GM23338 (cell line): ENCODE data around the gene SLC10A3. TPM values are rescaled to one million over a fixed set of nuclear protein-coding genes. Genes with fewer than 3 reads are reported as not detected.

Experiments used
- ATAC-seq: fragments of 200-7000 bp; cut with Tn5 transposase; 3 replicates; pipeline ENCODE4 v1.9.1; 2020
- DNase-seq: peaks from one replicate; pipeline ENCODE4 v3.0.0-alpha.2; 2015; ENCODE audit warnings: low spot score
- H2AFZ ChIP-seq: fragments of 200-600 bp; sonication (generic); 2 replicates; pipeline ENCODE4 v1.8.0; 2016; ENCODE audit warnings: antibody characterized with exemption, mild to moderate bottlenecking, moderate library complexity
- H3F3A ChIP-seq: fragments of 200-600 bp; sonication (generic); replicated peaks from 2 replicates; pipeline ENCODE4 v1.8.0; 2017; ENCODE audit warnings: antibody characterized with exemption, mixed run types, low read depth
- H3K27ac ChIP-seq: fragments of 200-600 bp; sonication (generic); 2 replicates; pipeline ENCODE4 v1.6.1; 2016; ENCODE audit warnings: low read depth
- H3K27me3 ChIP-seq: fragments of 200-600 bp; sonication (generic); 2 replicates; pipeline ENCODE4 v1.8.0; 2016; ENCODE audit warnings: mild to moderate bottlenecking, mixed run types, moderate library complexity; ENCODE audit not compliant: insufficient read depth
- H3K36me3 ChIP-seq: fragments of 200-600 bp; sonication (generic); 2 replicates; pipeline ENCODE4 v1.8.0; 2016; ENCODE audit warnings: mild to moderate bottlenecking; ENCODE audit not compliant: insufficient read depth
- H3K4me1 ChIP-seq: fragments of 200-600 bp; sonication (generic); 2 replicates; pipeline ENCODE4 v1.8.0; 2016; ENCODE audit warnings: mild to moderate bottlenecking, moderate library complexity; ENCODE audit not compliant: insufficient read depth
- H3K4me2 ChIP-seq: fragments of 200-600 bp; sonication (generic); 2 replicates; pipeline ENCODE4 v1.7.1; 2017; ENCODE audit warnings: mixed run types
- H3K4me3 ChIP-seq: fragments of 200-600 bp; sonication (generic); 2 replicates; pipeline ENCODE4 v1.6.1; 2016; ENCODE audit warnings: mixed run types
- H3K79me2 ChIP-seq: fragments of 200-600 bp; sonication (generic); replicated peaks from 2 replicates; pipeline ENCODE4 v1.8.0; 2017; ENCODE audit warnings: mild to moderate bottlenecking; ENCODE audit not compliant: insufficient read depth
- H3K9me2 ChIP-seq: fragments of 200-600 bp; sonication (generic); 2 replicates; pipeline ENCODE4 v1.8.0; 2017; ENCODE audit not compliant: insufficient read depth
- H4K20me1 ChIP-seq: fragments of 200-600 bp; sonication (generic); replicated peaks from 2 replicates; pipeline ENCODE4 v1.8.0; 2017; ENCODE audit warnings: mild to moderate bottlenecking; ENCODE audit not compliant: insufficient read depth
- H3K27ac Mint-ChIP-seq: 2 replicates; pipeline ENCODE4 v1.8.0; 2020; ENCODE audit warnings: inconsistent platforms, mild to moderate bottlenecking, moderate library complexity, mixed read lengths
- H3K27me3 Mint-ChIP-seq: 3 replicates; pipeline ENCODE4 v1.8.0; 2022; ENCODE audit warnings: low read depth, mild to moderate bottlenecking, moderate library complexity, mixed read lengths, inconsistent platforms; ENCODE audit not compliant: insufficient read depth, poor library complexity
- H3K36me3 Mint-ChIP-seq: 3 replicates; pipeline ENCODE4 v1.8.0; 2021; ENCODE audit warnings: low read depth, mild to moderate bottlenecking, inconsistent platforms, moderate library complexity, mixed read lengths
- H3K4me1 Mint-ChIP-seq: 3 replicates; pipeline ENCODE4 v1.8.0; 2020; ENCODE audit warnings: mild to moderate bottlenecking, inconsistent platforms, mixed read lengths
- H3K4me3 Mint-ChIP-seq: 3 replicates; pipeline ENCODE4 v1.8.0; 2021; ENCODE audit warnings: moderate library complexity, mild to moderate bottlenecking, inconsistent platforms, mixed read lengths
- H3K9me3 Mint-ChIP-seq: 3 replicates; pipeline ENCODE4 v1.8.0; 2020; ENCODE audit warnings: moderate library complexity, mild to moderate bottlenecking, inconsistent platforms, mixed read lengths
- CREB1 ChIP-seq: fragments of 250-450 bp; sonication (Bioruptor Pico); IDR thresholded peaks from 2 replicates; pipeline ENCODE4 v1.5.0; 2020; ENCODE audit warnings: low read depth, mild to moderate bottlenecking, moderate library complexity
- EZH2 ChIP-seq: fragments of 200-600 bp; sonication (generic); IDR thresholded peaks from one replicate; pipeline ENCODE4 v1.8.0; 2017; ENCODE audit warnings: antibody characterized with exemption, mild to moderate bottlenecking, low read depth; ENCODE audit not compliant: unreplicated experiment
- EZH2phosphoT487 ChIP-seq: fragments of 200-600 bp; sonication (generic); IDR thresholded peaks from one replicate; pipeline ENCODE4 v1.8.1; 2018; ENCODE audit warnings: antibody characterized with exemption; ENCODE audit not compliant: unreplicated experiment
- JUNB ChIP-seq: IDR thresholded peaks from one replicate; pipeline ENCODE4 v1.6.1; 2016; ENCODE audit warnings: antibody characterized with exemption; ENCODE audit not compliant: unreplicated experiment
- NANOG ChIP-seq: IDR thresholded peaks from 2 replicates; pipeline ENCODE4 v1.6.1; 2016; ENCODE audit warnings: antibody characterized with exemption, borderline replicate concordance
- POLR2AphosphoS5 ChIP-seq: IDR thresholded peaks from 2 replicates; pipeline ENCODE4 v1.6.1; 2016; ENCODE audit warnings: antibody characterized with exemption, low read depth
- STAT1 ChIP-seq: IDR thresholded peaks from one replicate; pipeline ENCODE4 v1.6.1; 2016; ENCODE audit warnings: antibody characterized with exemption; ENCODE audit not compliant: unreplicated experiment
- ZNF114 ChIP-seq: fragments of 250-450 bp; sonication (Bioruptor Pico); IDR thresholded peaks from 2 replicates; pipeline ENCODE4 v1.5.0; 2020; ENCODE audit warnings: mild to moderate bottlenecking, moderate library complexity
- ZNF331 ChIP-seq: fragments of 250-450 bp; sonication (Bioruptor Pico); IDR thresholded peaks from 2 replicates; pipeline ENCODE4 v1.5.0; 2020; ENCODE audit warnings: low read depth, mild to moderate bottlenecking, moderate library complexity
- polyA plus RNA-seq: library from polyadenylated mRNA; unstranded; fragments of >200 nt; fragmentation: Nextera tagmentation; extraction: Ambion mirVana; gene quantifications from 2 replicates; pipeline ENCODE4 v1.2.1, GENCODE V29; 2016
- total RNA-seq: library from RNA; depleted of rRNA; stranded (reverse); fragments of >200 nt; shearing (Covaris generic); gene quantifications from 2 replicates; pipeline ENCODE4 v1.2.3, GENCODE V29; 2014
- TF ChIP-seq, protein P1 (sequence below): IDR thresholded peaks from 2 replicates; pipeline ENCODE4 v1.6.1; 2016; ENCODE audit warnings: antibody characterized with exemption
- TF ChIP-seq, protein P2 (sequence below), 2 experiments: fragments of 200-600 bp in 1 of 2; sonication (generic) in 1 of 2; conservative IDR thresholded peaks; 2 replicates each; pipeline versions ENCODE4 v1.5.1 to v1.6.1; 2016 to 2017; ENCODE audit warnings: antibody characterized with exemption in 2 of 2, low read depth in 2 of 2, mild to moderate bottlenecking in 2 of 2, moderate library complexity in 1 of 2
- TF ChIP-seq, protein P3 (sequence below): IDR thresholded peaks from one replicate; pipeline ENCODE4 v1.6.1; 2018; ENCODE audit warnings: antibody characterized with exemption; ENCODE audit not compliant: unreplicated experiment
- TF ChIP-seq, protein P4 (sequence below): fragments of 250-450 bp; sonication (Bioruptor Pico); IDR thresholded peaks from 2 replicates; pipeline ENCODE4 v1.5.0; 2020; ENCODE audit warnings: mild to moderate bottlenecking, moderate library complexity

SLC10A3 gene
- total and polyA plus RNA-seq, 2 experiments from 2014 or later: 7.6 to 17.6 TPM

DNA sequence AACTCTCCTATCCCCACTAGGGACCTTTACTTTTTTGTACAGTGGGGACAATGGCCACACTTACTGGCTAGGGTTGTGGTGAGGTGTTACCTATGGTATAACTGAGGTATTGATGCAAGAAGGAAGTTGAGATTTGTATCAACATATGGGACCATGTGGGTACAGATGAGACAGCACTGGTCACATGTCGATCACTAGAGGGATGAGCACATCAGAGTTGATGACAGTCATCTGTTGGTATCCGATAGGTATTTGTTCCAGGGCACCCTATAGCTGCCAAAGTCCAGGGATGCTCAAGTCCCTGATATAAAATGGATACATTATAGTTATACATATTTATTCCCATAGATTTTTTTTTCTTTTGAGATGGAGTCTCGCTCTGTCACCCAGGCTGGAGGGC is 12.6 kb upstream of the SLC10A3 start:
- Histone ChIP-seq H2AFZ (no peak overlapping the region), H3K27me3 (no peaks in the 10 kb centered on the region), H3K4me2 (no peak overlapping the region), H3K27ac (no peak overlapping the region), H3F3A (no peaks in the 10 kb centered on the region), H3K79me2 (no peaks in the 10 kb centered on the region), H3K4me3 (no peak overlapping the region), H3K9me2 (no peaks in the 10 kb centered on the region), H3K36me3 (no peaks in the 10 kb centered on the region), H3K4me1 (no peaks in the 10 kb centered on the region), H4K20me1 (no peaks in the 10 kb centered on the region)
- Mint-ChIP-seq H3K27ac (no peak overlapping the region), H3K9me3 (no peaks in the 10 kb centered on the region), H3K4me1 (no peaks in the 10 kb centered on the region), H3K36me3 (peaks cover 2% of the 10 kb centered on the region; the same call in 1 of the 3 replicates), H3K27me3 (no peaks in the 10 kb centered on the region), H3K4me3 (no peak overlapping the region)
- DNase-seq (no peak), ATAC-seq (no peak)
- no peak for TF ChIP-seq EZH2phosphoT487
- no peak for TF ChIP-seq ZNF331
- TF ChIP-seq POLR2AphosphoS5: no peak
- TF ChIP-seq CREB1 (CRISPR knock-in tag): no peak
- TF ChIP-seq STAT1: no peak
- no peak for TF ChIP-seq NANOG
- TF ChIP-seq EZH2: no peak
- TF ChIP-seq, protein P1, sequence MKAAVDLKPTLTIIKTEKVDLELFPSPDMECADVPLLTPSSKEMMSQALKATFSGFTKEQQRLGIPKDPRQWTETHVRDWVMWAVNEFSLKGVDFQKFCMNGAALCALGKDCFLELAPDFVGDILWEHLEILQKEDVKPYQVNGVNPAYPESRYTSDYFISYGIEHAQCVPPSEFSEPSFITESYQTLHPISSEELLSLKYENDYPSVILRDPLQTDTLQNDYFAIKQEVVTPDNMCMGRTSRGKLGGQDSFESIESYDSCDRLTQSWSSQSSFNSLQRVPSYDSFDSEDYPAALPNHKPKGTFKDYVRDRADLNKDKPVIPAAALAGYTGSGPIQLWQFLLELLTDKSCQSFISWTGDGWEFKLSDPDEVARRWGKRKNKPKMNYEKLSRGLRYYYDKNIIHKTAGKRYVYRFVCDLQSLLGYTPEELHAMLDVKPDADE: no peak
- TF ChIP-seq, protein P2, sequence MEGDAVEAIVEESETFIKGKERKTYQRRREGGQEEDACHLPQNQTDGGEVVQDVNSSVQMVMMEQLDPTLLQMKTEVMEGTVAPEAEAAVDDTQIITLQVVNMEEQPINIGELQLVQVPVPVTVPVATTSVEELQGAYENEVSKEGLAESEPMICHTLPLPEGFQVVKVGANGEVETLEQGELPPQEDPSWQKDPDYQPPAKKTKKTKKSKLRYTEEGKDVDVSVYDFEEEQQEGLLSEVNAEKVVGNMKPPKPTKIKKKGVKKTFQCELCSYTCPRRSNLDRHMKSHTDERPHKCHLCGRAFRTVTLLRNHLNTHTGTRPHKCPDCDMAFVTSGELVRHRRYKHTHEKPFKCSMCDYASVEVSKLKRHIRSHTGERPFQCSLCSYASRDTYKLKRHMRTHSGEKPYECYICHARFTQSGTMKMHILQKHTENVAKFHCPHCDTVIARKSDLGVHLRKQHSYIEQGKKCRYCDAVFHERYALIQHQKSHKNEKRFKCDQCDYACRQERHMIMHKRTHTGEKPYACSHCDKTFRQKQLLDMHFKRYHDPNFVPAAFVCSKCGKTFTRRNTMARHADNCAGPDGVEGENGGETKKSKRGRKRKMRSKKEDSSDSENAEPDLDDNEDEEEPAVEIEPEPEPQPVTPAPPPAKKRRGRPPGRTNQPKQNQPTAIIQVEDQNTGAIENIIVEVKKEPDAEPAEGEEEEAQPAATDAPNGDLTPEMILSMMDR (conservative IDR thresholded peaks at IDR 0.05; ENCODE audit: low read depth in 2 of 2): no peak
- TF ChIP-seq JUNB: no peak
- TF ChIP-seq, protein P3, sequence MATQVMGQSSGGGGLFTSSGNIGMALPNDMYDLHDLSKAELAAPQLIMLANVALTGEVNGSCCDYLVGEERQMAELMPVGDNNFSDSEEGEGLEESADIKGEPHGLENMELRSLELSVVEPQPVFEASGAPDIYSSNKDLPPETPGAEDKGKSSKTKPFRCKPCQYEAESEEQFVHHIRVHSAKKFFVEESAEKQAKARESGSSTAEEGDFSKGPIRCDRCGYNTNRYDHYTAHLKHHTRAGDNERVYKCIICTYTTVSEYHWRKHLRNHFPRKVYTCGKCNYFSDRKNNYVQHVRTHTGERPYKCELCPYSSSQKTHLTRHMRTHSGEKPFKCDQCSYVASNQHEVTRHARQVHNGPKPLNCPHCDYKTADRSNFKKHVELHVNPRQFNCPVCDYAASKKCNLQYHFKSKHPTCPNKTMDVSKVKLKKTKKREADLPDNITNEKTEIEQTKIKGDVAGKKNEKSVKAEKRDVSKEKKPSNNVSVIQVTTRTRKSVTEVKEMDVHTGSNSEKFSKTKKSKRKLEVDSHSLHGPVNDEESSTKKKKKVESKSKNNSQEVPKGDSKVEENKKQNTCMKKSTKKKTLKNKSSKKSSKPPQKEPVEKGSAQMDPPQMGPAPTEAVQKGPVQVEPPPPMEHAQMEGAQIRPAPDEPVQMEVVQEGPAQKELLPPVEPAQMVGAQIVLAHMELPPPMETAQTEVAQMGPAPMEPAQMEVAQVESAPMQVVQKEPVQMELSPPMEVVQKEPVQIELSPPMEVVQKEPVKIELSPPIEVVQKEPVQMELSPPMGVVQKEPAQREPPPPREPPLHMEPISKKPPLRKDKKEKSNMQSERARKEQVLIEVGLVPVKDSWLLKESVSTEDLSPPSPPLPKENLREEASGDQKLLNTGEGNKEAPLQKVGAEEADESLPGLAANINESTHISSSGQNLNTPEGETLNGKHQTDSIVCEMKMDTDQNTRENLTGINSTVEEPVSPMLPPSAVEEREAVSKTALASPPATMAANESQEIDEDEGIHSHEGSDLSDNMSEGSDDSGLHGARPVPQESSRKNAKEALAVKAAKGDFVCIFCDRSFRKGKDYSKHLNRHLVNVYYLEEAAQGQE: no peak
- TF ChIP-seq ZNF114: no peak
- TF ChIP-seq, protein P4, sequence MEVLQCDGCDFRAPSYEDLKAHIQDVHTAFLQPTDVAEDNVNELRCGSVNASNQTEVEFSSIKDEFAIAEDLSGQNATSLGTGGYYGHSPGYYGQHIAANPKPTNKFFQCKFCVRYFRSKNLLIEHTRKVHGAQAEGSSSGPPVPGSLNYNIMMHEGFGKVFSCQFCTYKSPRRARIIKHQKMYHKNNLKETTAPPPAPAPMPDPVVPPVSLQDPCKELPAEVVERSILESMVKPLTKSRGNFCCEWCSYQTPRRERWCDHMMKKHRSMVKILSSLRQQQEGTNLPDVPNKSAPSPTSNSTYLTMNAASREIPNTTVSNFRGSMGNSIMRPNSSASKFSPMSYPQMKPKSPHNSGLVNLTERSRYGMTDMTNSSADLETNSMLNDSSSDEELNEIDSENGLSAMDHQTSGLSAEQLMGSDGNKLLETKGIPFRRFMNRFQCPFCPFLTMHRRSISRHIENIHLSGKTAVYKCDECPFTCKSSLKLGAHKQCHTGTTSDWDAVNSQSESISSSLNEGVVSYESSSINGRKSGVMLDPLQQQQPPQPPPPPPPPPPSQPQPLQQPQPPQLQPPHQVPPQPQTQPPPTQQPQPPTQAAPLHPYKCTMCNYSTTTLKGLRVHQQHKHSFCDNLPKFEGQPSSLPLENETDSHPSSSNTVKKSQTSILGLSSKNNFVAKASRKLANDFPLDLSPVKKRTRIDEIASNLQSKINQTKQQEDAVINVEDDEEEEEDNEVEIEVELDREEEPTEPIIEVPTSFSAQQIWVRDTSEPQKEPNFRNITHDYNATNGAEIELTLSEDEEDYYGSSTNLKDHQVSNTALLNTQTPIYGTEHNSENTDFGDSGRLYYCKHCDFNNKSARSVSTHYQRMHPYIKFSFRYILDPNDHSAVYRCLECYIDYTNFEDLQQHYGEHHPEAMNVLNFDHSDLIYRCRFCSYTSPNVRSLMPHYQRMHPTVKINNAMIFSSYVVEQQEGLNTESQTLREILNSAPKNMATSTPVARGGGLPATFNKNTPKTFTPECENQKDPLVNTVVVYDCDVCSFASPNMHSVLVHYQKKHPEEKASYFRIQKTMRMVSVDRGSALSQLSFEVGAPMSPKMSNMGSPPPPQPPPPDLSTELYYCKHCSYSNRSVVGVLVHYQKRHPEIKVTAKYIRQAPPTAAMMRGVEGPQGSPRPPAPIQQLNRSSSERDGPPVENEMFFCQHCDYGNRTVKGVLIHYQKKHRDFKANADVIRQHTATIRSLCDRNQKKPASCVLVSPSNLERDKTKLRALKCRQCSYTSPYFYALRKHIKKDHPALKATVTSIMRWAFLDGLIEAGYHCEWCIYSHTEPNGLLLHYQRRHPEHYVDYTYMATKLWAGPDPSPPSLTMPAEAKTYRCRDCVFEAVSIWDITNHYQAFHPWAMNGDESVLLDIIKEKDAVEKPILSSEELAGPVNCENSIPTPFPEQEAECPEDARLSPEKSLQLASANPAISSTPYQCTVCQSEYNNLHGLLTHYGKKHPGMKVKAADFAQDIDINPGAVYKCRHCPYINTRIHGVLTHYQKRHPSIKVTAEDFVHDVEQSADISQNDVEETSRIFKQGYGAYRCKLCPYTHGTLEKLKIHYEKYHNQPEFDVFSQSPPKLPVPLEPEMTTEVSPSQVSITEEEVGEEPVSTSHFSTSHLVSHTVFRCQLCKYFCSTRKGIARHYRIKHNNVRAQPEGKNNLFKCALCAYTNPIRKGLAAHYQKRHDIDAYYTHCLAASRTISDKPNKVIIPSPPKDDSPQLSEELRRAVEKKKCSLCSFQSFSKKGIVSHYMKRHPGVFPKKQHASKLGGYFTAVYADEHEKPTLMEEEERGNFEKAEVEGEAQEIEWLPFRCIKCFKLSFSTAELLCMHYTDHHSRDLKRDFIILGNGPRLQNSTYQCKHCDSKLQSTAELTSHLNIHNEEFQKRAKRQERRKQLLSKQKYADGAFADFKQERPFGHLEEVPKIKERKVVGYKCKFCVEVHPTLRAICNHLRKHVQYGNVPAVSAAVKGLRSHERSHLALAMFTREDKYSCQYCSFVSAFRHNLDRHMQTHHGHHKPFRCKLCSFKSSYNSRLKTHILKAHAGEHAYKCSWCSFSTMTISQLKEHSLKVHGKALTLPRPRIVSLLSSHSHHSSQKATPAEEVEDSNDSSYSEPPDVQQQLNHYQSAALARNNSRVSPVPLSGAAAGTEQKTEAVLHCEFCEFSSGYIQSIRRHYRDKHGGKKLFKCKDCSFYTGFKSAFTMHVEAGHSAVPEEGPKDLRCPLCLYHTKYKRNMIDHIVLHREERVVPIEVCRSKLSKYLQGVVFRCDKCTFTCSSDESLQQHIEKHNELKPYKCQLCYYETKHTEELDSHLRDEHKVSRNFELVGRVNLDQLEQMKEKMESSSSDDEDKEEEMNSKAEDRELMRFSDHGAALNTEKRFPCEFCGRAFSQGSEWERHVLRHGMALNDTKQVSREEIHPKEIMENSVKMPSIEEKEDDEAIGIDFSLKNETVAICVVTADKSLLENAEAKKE (CRISPR knock-in tag): no peak
